HG03565 (cell line): Measurements from ENCODE around the gene LMBR1.
"Not testable (repeated sequence)": the region's sequence is repeated elsewhere in the genome, so short reads cannot be mapped to it uniquely, and the experiment has no call there.

Experiments used
- ATAC-seq: cut with Tn5 transposase; IDR thresholded peaks from one replicate; pipeline ENCODE4 v1.9.1; 2021; ENCODE audit warnings: mild to moderate bottlenecking, moderate library complexity; ENCODE audit not compliant: unreplicated experiment

Gene LMBR1

GRCh38 chr7:156892821-156893706 is at the start of gene LMBR1:
Gene LMBR1, minus strand, starts transcription at chr7:156893183. Its CDS starts 190 bp downstream, at chr7:156892993.
- ATAC-seq = peak; percentile 47

- no peak for ATAC-seq
Observed at GRCh38 chr7:156942708-156943090, 49.7 kb upstream of the LMBR1 start.

GRCh38 chr7:156941393-156942182 is 48.6 kb upstream of the LMBR1 start:
- ATAC-seq = no peak

- no peak for ATAC-seq
Observed at GRCh38 chr7:156940421-156941122, 47.6 kb upstream of the LMBR1 start.

- ATAC-seq = not testable (repeated sequence)
Observed at GRCh38 chr7:156936766-156937165, 43.8 kb upstream of the LMBR1 start.

GRCh38 chr7:156935250-156935649 is 42.3 kb upstream of the LMBR1 start:
- no peak for ATAC-seq

GRCh38 chr7:156932006-156932405 is 39.0 kb upstream of the LMBR1 start:
- no peak for ATAC-seq

GRCh38 chr7:156929789-156930539 is 37.0 kb upstream of the LMBR1 start:
- ATAC-seq = no peak

GRCh38 chr7:156928406-156928747 is 35.4 kb upstream of the LMBR1 start:
- ATAC-seq = no peak

- no peak for ATAC-seq
Observed at GRCh38 chr7:156927571-156928405, 34.8 kb upstream of the LMBR1 start.

GRCh38 chr7:156925821-156926220 is 32.8 kb upstream of the LMBR1 start:
- not testable (repeated sequence) for ATAC-seq

GRCh38 chr7:156922304-156922703 is 29.3 kb upstream of the LMBR1 start:
- ATAC-seq = not testable (repeated sequence)

GRCh38 chr7:156920487-156921373 is 27.7 kb upstream of the LMBR1 start:
- not testable (repeated sequence) for ATAC-seq

- no peak for ATAC-seq
Observed at GRCh38 chr7:156920076-156920475, 27.1 kb upstream of the LMBR1 start.

- no peak for ATAC-seq
Observed at GRCh38 chr7:156919132-156919713, 26.2 kb upstream of the LMBR1 start.

GRCh38 chr7:156918635-156919034 is 25.7 kb upstream of the LMBR1 start:
- ATAC-seq = no peak

- ATAC-seq = not testable (repeated sequence)
Observed at GRCh38 chr7:156909574-156910252, 16.7 kb upstream of the LMBR1 start.

GRCh38 chr7:156907656-156908055 is 14.7 kb upstream of the LMBR1 start:
- no peak for ATAC-seq
